DND-41 (cell line): Measurements from ENCODE around the gene CCDC142.

Experiments
- ATAC-seq: fragments of 200-7000 bp; cut with Tn5 transposase; 3 replicates; pipeline ENCODE4 v1.9.1; 2021; ENCODE audit warnings: low read depth; ENCODE audit not compliant: insufficient read depth
- DNase-seq: peaks from one replicate; pipeline ENCODE4 v3.0.0-alpha.2; 2020
- H2AFZ ChIP-seq: 2 replicates; pipeline ENCODE4 v1.6.0; 2012; ENCODE audit warnings: low read depth, low read length
- H3K27ac ChIP-seq: 2 replicates; pipeline ENCODE4 v1.5.1; 2012; ENCODE audit warnings: low read length, inconsistent platforms
- H3K27me3 ChIP-seq: fragments of 200-600 bp; sonication (generic); 2 replicates; pipeline ENCODE4 v1.6.0; 2012; ENCODE audit warnings: low read length, mild to moderate bottlenecking, inconsistent platforms; ENCODE audit not compliant: insufficient read depth, poor library complexity
- H3K36me3 ChIP-seq: 2 replicates; pipeline ENCODE4 v1.5.1; 2012; ENCODE audit warnings: low read length, inconsistent platforms; ENCODE audit not compliant: insufficient read depth
- H3K4me1 ChIP-seq: 2 replicates; pipeline ENCODE4 v1.5.1; 2012; ENCODE audit warnings: mild to moderate bottlenecking, low read length; ENCODE audit not compliant: insufficient read depth
- H3K4me2 ChIP-seq: 2 replicates; pipeline ENCODE4 v1.6.0; 2012; ENCODE audit warnings: mild to moderate bottlenecking, moderate library complexity, low read length, inconsistent platforms; ENCODE audit not compliant: insufficient read depth
- H3K4me3 ChIP-seq, 2 experiments: fragments of 200-600 bp in 1 of 2; shearing (Covaris generic) in 1 of 2; 2 replicates each; pipeline ENCODE4 v1.5.1; 2012 to 2016; ENCODE audit warnings: inconsistent platforms in 2 of 2, low read length in 2 of 2, mild to moderate bottlenecking in 2 of 2, low read depth in 1 of 2, moderate library complexity in 1 of 2
- H3K79me2 ChIP-seq: 2 replicates; pipeline ENCODE4 v1.6.0; 2012; ENCODE audit warnings: low read length, inconsistent platforms; ENCODE audit not compliant: insufficient read depth
- H3K9ac ChIP-seq: 2 replicates; pipeline ENCODE4 v1.6.0; 2012; ENCODE audit warnings: low read depth, mild to moderate bottlenecking, inconsistent platforms, low read length, moderate library complexity
- H3K9me3 ChIP-seq: 2 replicates; pipeline ENCODE4 v1.5.1; 2012; ENCODE audit warnings: low read length, moderate library complexity, mild to moderate bottlenecking, inconsistent platforms; ENCODE audit not compliant: insufficient read depth, severe bottlenecking
- H4K20me1 ChIP-seq: 2 replicates; pipeline ENCODE4 v1.6.0; 2012; ENCODE audit warnings: low read length; ENCODE audit not compliant: insufficient read depth
- CTCF ChIP-seq: IDR thresholded peaks from 2 replicates; pipeline ENCODE4 v1.5.1; 2012; ENCODE audit warnings: borderline replicate concordance, low read length, moderate library complexity, mild to moderate bottlenecking; ENCODE audit not compliant: poor library complexity, severe bottlenecking; ENCODE audit errors: extremely low read depth
- EZH2 ChIP-seq: IDR thresholded peaks from 3 replicates; pipeline ENCODE4 v1.6.1; 2012; ENCODE audit warnings: borderline replicate concordance, low read depth, mild to moderate bottlenecking, moderate library complexity, low read length, inconsistent platforms; ENCODE audit not compliant: severe bottlenecking

The CCDC142 gene

GRCh38 chr2:74458132-74458937 is 24.5 kb downstream of the CCDC142 start, which contains the start of gene WBP1:
WBP1 (plus strand) TSS chr2:74458438; CDS start chr2:74458603, 165 bp downstream.
- peaks cover 3% of the 10 kb centered on the region for H4K20me1 ChIP-seq
- DNase-seq = peak; percentile 100
- peaks cover 55% of the 10 kb centered on the region for H3K4me1 ChIP-seq
- peak; percentile 87 for ATAC-seq
- peak within 1 kb of the TSS; percentile 97 for H3K4me2 ChIP-seq
- peaks cover 40% of the 10 kb centered on the region for H3K79me2 ChIP-seq
- peak within 1 kb of the TSS; percentile 77 to 94 for H3K4me3 ChIP-seq
- H3K9me3 ChIP-seq = no peaks in the 10 kb centered on the region
- TF ChIP-seq CTCF = no peak
- TF ChIP-seq EZH2 = no peak
- peak within 1 kb of the TSS; percentile 86 for H3K9ac ChIP-seq
- H3K27ac ChIP-seq = peak within 1 kb of the TSS; percentile 88
- peaks cover 32% of the 10 kb centered on the region for H3K36me3 ChIP-seq
- H3K27me3 ChIP-seq = no peaks in the 10 kb centered on the region
- H2AFZ ChIP-seq = peak within 1 kb of the TSS; percentile 72

- Histone ChIP-seq H3K36me3 (peaks cover 25% of the 10 kb centered on the region), H3K79me2 (peaks cover 35% of the 10 kb centered on the region), H3K4me1 (peaks cover 55% of the 10 kb centered on the region), H3K4me3 (peak overlapping the region; percentile 38 to 77; a peak in 3 of 4 replicates), H3K27me3 (no peaks in the 10 kb centered on the region), H2AFZ (peak overlapping the region; percentile 69), H3K27ac (peak overlapping the region; percentile 86), H3K9ac (peak overlapping the region; percentile 78), H4K20me1 (no peaks in the 10 kb centered on the region; the same call in 1 of the 2 replicates), H3K9me3 (no peaks in the 10 kb centered on the region), H3K4me2 (peak overlapping the region; percentile 95)
- no peak for TF ChIP-seq CTCF
- TF ChIP-seq EZH2 = no peak
- peak; percentile 44 for ATAC-seq
- DNase-seq = peak; percentile 83
These were observed 25.2 kb downstream of the CCDC142 start for GRCh38 chr2:74457549-74458131.

GRCh38 chr2:74457129-74457548 is 25.7 kb downstream of the CCDC142 start:
- peaks cover 35% of the 10 kb centered on the region for H3K79me2 ChIP-seq
- H3K27me3 ChIP-seq = no peaks in the 10 kb centered on the region
- H3K9me3 ChIP-seq = no peaks in the 10 kb centered on the region
- H4K20me1 ChIP-seq = no peaks in the 10 kb centered on the region; the same call in 1 of the 2 replicates
- ATAC-seq (peak; percentile 11), DNase-seq (no peak)
- peaks cover 20% of the 10 kb centered on the region for H3K36me3 ChIP-seq
- peak overlapping the region; percentile 86 for H3K27ac ChIP-seq
- peak overlapping the region; percentile 63 for H2AFZ ChIP-seq
- peak overlapping the region; percentile 78 for H3K9ac ChIP-seq
- peak overlapping the region; percentile 95 for H3K4me2 ChIP-seq
- H3K4me3 ChIP-seq = peak overlapping the region; percentile 38 to 77; a peak in 3 of 4 replicates
- TF ChIP-seq CTCF = peak; percentile 1
- no peak for TF ChIP-seq EZH2
- peaks cover 60% of the 10 kb centered on the region for H3K4me1 ChIP-seq
